Stimulated activated CD4-positive, alpha-beta T cell treated with anti-CD3 and anti-CD28 coated beads, Interleukin-2, amount 100 ng/mL, for 24 hours (primary cell): ENCODE measurements around the gene RAMACL.
"Not testable (repeated sequence)": the region's sequence is repeated elsewhere in the genome, so short reads cannot be mapped to it uniquely, and the experiment has no call there.

Experiments
- DNase-seq, 2 donors: peaks; one replicate each; pipeline ENCODE4 v3.0.0-alpha.2; 2020

The RAMACL gene

DNA sequence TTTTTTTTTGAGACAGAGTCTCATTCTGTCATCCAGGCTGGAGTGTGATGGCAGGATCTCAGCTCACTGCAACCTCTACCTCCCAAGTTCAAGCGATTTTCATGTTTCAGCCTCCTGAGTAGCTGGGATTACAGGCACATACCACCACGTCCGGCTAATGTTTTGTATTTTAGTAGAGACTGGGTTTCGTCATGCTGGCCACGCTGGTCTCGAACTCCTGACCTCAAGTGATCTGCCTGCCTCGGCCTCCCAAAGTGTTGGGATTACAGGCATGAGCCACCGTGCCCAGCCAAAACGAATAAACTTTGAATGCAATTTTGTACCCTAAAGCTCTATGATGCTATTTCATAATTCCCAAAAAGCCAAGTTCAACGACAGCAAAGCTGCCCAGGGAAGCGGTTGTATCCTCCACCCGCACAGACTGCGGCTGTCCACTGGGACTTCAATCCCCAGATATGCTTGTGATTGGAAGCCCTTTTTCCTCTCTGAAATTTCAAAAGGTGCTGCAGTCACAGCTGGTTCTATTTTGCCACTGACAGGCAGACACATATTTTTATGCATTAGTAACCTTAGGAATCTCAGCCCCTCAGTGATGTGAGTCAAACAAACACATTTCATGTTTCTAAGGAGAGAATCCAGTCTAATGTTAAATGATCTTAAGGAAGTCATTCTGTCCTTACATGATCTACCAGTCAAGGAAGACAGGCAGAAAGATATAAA lies 8.7 kb upstream of the RAMACL start:
- no peak for DNase-seq

DNA sequence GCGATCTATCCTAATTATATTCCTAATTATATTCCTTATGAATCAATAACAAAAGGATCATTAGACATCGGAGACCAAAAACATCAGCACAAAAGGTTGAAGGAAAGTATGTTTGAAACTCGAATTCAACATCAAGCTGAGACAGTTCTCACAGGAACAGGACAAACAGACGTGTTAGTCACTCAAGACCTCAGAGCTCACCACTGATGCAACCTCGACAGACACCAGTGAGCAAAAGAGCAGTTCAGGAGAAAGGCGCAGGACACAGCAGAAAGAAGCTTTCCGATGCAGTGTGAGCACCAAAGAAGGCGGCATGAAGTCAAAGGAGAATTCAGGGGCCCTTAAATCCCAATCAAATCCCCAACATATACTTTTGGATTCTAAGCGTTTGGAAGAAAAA lies 6.3 kb upstream of the RAMACL start:
- no peak for DNase-seq

DNA sequence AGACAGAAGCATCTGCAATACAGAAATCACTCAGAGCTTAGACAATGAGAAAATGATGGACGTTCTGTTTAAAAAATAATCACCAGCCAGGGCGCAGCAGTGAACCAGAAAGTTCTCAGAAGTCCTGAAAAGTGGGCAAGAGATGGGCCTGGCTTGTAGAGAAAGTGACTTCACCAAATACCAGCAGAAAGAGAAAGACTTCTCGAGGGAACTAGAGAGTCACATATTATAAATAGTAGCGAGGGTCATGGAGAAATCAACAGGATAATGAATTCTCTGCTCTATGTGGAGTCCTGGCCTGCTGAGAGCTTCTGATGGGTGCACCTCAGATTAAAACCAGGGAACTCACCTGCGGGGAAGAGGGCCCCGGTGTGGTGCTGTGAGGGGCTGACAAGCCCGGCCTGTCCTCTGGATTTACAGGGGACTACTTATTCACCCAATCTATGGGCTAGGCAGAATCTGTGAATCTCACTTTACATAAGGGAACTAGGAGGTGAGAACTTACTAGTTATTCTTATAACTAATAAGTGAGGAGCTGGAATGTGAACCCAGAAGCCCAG lies 5.6 kb upstream of the RAMACL start:
- DNase-seq: no peak

DNA sequence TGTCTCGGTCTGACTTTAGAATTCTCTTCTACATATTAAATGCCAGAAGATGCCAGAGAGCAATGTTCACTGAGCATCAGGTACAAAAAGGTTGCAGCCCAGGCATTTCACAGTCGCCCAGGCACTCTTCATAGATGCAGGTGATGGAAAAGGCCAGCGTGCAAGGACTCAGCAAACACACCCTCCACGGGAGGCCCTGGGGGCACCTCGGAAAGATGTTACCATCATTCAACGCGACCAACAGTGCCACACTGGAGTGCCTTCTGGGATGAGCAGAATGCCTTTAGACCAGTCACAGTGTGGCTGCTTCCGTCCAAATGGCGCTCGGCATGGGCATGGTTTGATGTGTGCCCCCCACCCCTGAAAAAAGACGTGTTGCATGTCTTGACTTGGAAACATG lies 4.5 kb upstream of the RAMACL start:
- no peak for DNase-seq

GRCh38 chr6:166589786-166590574 lies 3.5 kb upstream of the RAMACL start:
- no peak for DNase-seq

GRCh38 chr6:166589337-166589731 lies 2.9 kb upstream of the RAMACL start:
- DNase-seq: no peak

DNA sequence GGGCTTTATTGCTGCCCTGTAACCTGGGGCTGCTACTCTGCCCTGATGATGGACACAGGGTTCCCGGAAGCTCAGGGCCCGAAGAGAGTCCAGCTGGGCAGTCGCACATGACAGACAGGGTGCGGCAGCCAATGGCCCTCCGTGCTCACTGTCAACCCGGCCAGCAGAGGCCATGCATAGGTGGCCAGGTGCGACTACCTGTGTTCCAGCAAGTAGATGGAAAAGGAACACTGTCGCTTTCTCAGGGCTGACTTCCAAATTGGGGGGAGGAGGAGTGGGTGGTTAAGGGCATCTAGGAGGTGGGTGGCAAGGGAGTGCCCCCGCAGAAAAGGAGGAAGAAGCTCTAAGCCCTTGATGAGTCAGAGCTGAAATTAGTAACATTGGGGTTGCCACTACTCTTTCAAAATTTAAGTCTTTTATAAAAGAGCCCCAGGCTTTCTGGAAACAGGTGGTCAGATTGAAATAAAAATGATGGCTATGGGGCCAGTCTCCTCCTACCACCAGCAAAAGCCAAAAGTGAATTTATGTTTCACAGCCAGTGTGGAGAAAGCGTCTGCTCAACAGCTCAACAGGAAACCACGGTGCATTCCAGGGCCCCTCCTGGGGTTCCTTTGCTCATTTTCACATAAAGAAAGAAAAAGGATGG lies 2.3 kb upstream of the RAMACL start:
- DNase-seq: no peak

GRCh38 chr6:166587631-166588413 lies 1.3 kb upstream of the RAMACL start:
- DNase-seq: no peak

DNA sequence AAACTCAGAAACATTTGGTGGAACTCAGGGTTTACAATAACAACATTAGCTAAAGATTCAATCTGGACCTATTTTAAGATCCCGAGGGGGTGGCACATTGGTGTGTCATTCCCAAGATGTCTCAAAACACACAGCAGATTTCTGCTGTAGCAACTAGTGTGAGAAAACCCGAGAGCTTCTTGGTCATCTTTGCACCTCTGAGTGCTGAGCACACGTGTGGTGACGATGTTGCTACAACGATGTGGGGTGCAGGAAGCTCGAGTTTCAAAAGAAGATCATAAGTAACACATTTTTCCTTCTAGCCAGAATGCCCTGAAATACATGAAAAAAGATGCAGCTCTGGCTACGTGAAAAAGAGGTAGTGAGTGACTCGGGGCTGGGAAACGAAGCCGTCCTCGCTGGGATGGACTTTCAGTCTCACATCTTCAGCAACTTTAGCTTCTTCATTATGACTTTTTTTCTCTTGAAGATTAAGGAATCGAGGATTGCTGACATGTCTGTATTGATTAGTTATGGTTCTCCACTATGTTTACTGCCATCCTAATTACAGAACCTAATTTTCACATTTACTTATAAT lies 1.5 kb downstream of the RAMACL start:
- no peak for DNase-seq

- DNase-seq: no peak
Measured at GRCh38 chr6:166584155-166584554, 2.3 kb downstream of the RAMACL start.

DNA sequence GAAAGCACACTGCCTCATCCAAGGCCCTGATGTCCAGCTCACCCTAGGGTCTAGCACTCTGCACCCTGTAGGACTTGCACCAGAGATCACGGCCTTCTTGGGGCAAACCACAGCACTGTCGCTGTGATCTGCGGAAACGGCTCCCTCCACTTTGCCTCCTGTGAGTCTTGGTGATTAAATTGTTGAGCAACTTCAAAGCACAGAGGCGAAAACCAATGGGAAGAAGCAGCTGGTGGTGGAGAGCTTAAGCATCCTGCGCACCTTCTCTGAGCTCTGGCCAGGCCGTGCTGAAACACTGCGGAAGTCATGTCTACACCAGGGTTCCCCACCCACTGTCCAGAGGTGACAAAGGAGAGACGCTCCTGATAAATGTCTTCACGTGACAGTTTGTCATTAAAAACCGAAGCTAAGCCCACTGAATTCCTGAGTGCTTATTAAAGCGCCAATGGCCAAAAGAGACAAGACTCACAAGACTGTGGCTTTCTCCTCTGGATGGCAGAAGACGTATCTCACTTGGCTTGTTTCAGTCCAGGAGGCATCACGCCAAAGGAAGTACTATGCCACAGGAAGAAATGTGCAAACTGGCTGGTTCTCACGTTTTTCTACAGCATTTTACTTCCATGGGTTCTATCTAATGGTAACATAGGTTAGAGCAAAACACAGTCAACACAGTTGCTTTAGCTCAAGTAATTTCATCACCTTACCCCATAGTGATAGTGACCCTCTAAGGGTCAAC lies 3.1 kb downstream of the RAMACL start:
- DNase-seq: no peak

GRCh38 chr6:166582258-166582657 lies 4.2 kb downstream of the RAMACL start:
- no peak for DNase-seq

GRCh38 chr6:166581801-166582200 lies 4.7 kb downstream of the RAMACL start:
- DNase-seq: not testable (repeated sequence)

GRCh38 chr6:166581091-166581511 lies 5.4 kb downstream of the RAMACL start:
- DNase-seq: no peak

DNA sequence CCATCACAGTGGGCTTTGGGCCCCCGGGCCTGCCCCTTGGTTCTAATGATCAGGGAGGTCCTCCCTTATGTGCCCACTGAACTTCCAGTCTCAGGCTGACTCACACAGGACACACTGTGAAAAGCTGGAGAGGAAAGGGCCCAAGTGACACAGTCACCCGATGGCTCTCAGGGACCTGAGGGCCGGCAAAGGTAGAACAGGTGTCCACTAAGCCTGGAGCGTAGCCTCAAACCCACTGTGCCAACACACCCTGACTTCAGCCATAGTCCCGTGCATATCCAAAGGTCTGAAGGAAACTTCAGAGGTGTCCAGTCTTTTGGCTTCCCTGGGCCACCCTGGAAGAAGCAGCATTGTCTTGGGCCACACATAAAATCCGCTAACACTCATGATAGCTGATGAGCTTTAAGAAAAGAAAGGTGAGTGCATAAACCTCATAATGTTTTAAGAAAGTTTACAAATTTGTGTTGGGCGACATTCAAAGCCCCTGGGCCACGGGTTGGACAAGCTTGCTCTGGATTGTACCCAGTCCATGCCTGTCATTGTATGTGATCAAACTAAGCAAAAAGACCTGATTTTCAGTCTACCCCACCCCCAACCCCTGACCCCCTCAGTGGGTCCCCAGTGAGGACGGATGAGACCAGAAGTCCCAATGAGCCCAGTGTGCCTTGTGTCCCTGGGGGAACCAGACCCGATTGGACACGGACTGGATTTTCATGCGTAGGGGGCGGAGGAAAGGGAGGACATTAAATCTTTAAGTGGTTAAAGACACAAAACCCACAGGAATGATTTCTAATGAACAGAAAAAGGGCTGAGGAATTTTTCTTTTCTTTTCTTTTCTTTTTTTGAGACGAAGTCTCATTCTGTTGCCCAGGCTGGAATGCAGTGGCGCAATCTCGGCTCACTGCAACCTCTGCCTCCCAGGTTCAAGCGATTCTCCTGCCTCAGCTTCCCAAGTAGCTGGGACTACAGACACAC lies 6.1 kb downstream of the RAMACL start:
- no peak for DNase-seq

- no peak for DNase-seq
Measured at GRCh38 chr6:166579237-166579850, 7.1 kb downstream of the RAMACL start.

- DNase-seq: no peak
Measured at GRCh38 chr6:166578536-166579236, 7.8 kb downstream of the RAMACL start.

GRCh38 chr6:166575205-166575604 lies 11.3 kb downstream of the RAMACL start:
- DNase-seq: no peak

DNA sequence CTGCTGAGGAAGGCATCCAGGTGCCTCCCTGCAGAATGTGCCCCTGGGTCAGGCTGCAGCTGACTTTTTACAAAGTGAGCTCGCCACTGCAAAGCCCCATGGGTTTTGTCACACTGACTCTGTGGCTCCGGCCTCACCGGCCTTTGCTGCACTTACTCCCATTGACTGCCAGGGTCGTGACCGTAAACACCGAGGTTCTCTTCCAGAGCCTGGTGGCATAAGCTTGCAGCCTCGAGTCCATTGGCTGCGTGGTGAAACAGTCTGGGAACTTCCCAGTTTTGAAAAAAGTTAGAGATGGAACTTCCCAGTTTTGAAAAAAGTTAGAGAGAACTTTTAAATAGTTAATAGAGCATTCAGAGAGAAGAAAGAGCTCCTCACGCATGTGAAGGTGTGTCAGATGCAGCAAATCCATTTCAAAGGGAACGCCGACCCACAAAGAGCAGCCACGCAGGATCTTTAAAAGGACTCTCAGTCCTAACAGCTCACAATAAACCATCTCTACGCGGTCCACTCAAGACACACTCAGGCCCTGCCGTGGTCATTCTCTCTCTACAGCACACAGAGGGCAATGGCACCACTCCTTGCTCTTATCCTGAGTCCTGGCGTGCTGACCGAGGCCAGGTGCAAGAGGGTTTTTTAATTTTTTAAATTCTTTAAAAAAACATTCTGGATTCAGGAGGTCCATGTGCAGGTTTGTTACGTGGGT lies 12.8 kb downstream of the RAMACL start:
- DNase-seq: no peak
